ENCODE data around the gene EBF3. TPM values are rescaled to one million over a fixed set of nuclear protein-coding genes. Genes with fewer than 3 reads are reported as not detected.

Gene EBF3
- total RNA-seq, 1 experiment from 2014 or later: 0.12 TPM

GRCh38 chr10:129955601-129956285 is 8.3 kb downstream of the EBF3 start:
- no peak for ATAC-seq

More at GRCh38 chr10:129955601-129956285, 8.3 kb downstream of the EBF3 start:
- Histone ChIP-seq H3K9ac (ENCODE audit: low read length) (no peak overlapping the region), H3K9me3 (ENCODE audit: control insufficient read depth in 1 of 2, insufficient read depth in 1 of 2, low read depth in 1 of 2, low read length in 2 of 2) (no peaks in the 10 kb centered on the region), H3K27me3 (ENCODE audit: insufficient read depth, low read length) (no peaks in the 10 kb centered on the region), H3K36me3 (ENCODE audit: control insufficient read depth in 1 of 2, insufficient read depth in 2 of 2, low read length in 2 of 2) (no peaks in the 10 kb centered on the region), H3K79me2 (ENCODE audit: insufficient read depth, low read length) (no peaks in the 10 kb centered on the region), H3K4me1 (ENCODE audit: control insufficient read depth in 1 of 2, insufficient read depth in 2 of 2, low read length in 2 of 2) (no peaks in the 10 kb centered on the region), H3K27ac (ENCODE audit: low read depth, low read length) (no peak overlapping the region), H4K20me1 (ENCODE audit: insufficient read depth) (no peaks in the 10 kb centered on the region), H3K4me2 (ENCODE audit: low read length) (no peak overlapping the region), H2AFZ (ENCODE audit: low read depth, low read length, poor library complexity, severe bottlenecking) (no peak overlapping the region), H3K4me3 (replicated peaks in 1 of 2; ENCODE audit: low read depth in 1 of 2, low read length in 2 of 2) (no peak overlapping the region), H3K9me2 (ENCODE audit: insufficient read depth) (no peaks in the 10 kb centered on the region)
- ChIA-PET CTCF (no interaction called here), RAD21 (ENCODE audit: low non-redundant PET in 1 of 2, low total read pairs in 2 of 2, uncharacterized antibody in 2 of 2, unreplicated experiment in 2 of 2) (no interaction called here), POLR2A (no interaction called here)
- TF ChIP-seq CBX3 (IDR thresholded peaks at IDR 0.05; ENCODE audit: low read depth) (no peak), SIN3A (IDR thresholded peaks at IDR 0.05; ENCODE audit: low read depth) (no peak), YY1 (IDR thresholded peaks at IDR 0.05; ENCODE audit: extremely low read depth, insufficient replicate concordance, low read depth, low read length) (no peak), TCF7L2 (IDR thresholded peaks at IDR 0.05; ENCODE audit: borderline replicate concordance, extremely low read depth, insufficient read depth, insufficient read length) (no peak), RAD21 (IDR thresholded peaks at IDR 0.05; ENCODE audit: low read depth) (no peak), EZH2phosphoT487 (IDR thresholded peaks at IDR 0.05; ENCODE audit: borderline replicate concordance) (no peak), ZNF274 (IDR thresholded peaks at IDR 0.05; ENCODE audit: low read depth, low read length) (no peak), MAX (IDR thresholded peaks at IDR 0.05) (no peak), POLR2AphosphoS5 (IDR thresholded peaks at IDR 0.05; ENCODE audit: low read depth, low read length) (no peak), SP1 (IDR thresholded peaks at IDR 0.05; ENCODE audit: low read depth) (no peak), POLR2A (IDR thresholded peaks at IDR 0.05; ENCODE audit: borderline replicate concordance, extremely low read depth, insufficient read depth, insufficient read length) (no peak), ELF1 (IDR thresholded peaks at IDR 0.05; ENCODE audit: borderline replicate concordance, low read depth) (no peak), ZBTB33 (IDR thresholded peaks at IDR 0.05; ENCODE audit: extremely low read depth, insufficient replicate concordance, low read length) (no peak)
- BruUV-seq (replicated peaks): no TSS peak
- intact Hi-C loops (cut with micrococcal nuclease): no loop called here
- DNase-seq (ENCODE audit: low read depth, low spot score): no peak

All from HCT116 (cell line).